ENCODE results near the gene CCDC106. TPM values are rescaled to one million over a fixed set of nuclear protein-coding genes. Genes with fewer than 3 reads are reported as not detected.

Gene CCDC106
- total RNA-seq, 3 donors from 2014 or later = 5.5 to 14.8 (median 6.3) TPM

GRCh38 chr19:55678121-55678671 is 30.2 kb downstream of the CCDC106 start:
- peaks cover 5% of the 10 kb centered on the region for H3K36me3 ChIP-seq (ENCODE audit: low read depth)
- intact Hi-C loops (cut with DNase I, micrococcal nuclease) = no loop called here
- H3K9me3 ChIP-seq = no peaks in the 10 kb centered on the region
- no peak overlapping the region for H3K4me3 ChIP-seq
- ATAC-seq (peak; percentile 21), DNase-seq (peak in 2 of 3 donors; percentile 59 to 85)
- peaks cover 52% of the 10 kb centered on the region for H3K4me1 ChIP-seq (ENCODE audit: low read depth)
- TF ChIP-seq, protein P1, sequence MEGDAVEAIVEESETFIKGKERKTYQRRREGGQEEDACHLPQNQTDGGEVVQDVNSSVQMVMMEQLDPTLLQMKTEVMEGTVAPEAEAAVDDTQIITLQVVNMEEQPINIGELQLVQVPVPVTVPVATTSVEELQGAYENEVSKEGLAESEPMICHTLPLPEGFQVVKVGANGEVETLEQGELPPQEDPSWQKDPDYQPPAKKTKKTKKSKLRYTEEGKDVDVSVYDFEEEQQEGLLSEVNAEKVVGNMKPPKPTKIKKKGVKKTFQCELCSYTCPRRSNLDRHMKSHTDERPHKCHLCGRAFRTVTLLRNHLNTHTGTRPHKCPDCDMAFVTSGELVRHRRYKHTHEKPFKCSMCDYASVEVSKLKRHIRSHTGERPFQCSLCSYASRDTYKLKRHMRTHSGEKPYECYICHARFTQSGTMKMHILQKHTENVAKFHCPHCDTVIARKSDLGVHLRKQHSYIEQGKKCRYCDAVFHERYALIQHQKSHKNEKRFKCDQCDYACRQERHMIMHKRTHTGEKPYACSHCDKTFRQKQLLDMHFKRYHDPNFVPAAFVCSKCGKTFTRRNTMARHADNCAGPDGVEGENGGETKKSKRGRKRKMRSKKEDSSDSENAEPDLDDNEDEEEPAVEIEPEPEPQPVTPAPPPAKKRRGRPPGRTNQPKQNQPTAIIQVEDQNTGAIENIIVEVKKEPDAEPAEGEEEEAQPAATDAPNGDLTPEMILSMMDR (IDR thresholded peaks at IDR 0.05) = no peak

DNA sequence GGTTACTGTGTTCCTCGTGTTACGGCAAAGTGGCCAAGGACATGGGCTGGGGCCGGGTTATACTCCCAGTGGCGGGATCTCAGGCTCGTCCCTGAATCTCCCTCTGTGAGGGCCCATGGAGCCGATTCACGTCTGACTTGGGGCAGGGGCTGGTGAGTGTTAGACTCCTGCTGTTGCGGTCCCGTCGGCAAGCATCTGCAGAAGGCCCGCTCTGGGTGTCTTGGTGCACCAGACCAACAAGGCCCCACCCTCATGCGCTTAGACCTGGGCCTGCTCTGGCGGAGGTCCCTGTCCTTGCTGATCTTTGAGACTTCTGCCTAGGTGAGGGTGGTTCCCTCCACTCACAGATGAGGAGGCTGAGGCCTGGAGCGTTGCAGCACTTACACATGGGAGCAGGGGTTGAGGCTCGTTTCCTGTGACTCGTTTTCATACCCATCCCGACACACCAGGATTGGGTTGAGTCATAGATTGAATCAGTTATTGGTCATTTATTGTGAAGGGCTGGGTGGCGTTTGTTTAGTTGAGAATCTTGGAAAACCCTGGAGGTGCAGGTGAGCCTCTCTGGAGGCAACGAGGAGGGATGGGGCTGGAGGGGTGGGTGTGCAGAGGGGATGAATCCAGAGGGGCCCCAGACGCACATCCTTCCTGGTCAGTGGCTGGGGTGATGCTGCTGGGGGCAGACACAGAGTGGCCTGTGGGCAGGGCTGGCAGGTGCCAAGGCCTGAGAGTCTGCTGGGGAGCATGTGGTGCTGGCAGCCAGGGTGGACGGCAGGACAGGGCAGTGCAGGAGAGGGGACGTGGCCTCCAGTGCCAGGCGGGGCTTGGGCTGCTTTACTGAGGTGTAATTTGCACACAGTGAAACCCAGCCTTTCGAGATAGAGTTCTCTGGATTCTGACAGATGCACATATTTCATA is 31.6 kb downstream of the CCDC106 start:
- H3K36me3 ChIP-seq (ENCODE audit: low read depth) = peaks cover 5% of the 10 kb centered on the region
- ATAC-seq (no peak), DNase-seq (no peak)
- no peaks in the 10 kb centered on the region for H3K9me3 ChIP-seq
- intact Hi-C loops (cut with DNase I, micrococcal nuclease) = no loop called here
- TF ChIP-seq, protein P1 (IDR thresholded peaks at IDR 0.05) = no peak
- no peak overlapping the region for H3K4me3 ChIP-seq
- H3K4me1 ChIP-seq (ENCODE audit: low read depth) = peaks cover 59% of the 10 kb centered on the region

GRCh38 chr19:55680339-55681130 is 32.5 kb downstream of the CCDC106 start:
- TF ChIP-seq, protein P1 (IDR thresholded peaks at IDR 0.05) = no peak
- ATAC-seq (no peak), DNase-seq (no peak)
- Histone ChIP-seq H3K9me3 (no peaks in the 10 kb centered on the region), H3K4me3 (no peak overlapping the region), H3K4me1 (ENCODE audit: low read depth) (peaks cover 68% of the 10 kb centered on the region), H3K36me3 (ENCODE audit: low read depth) (peaks cover 5% of the 10 kb centered on the region)
- intact Hi-C loops (cut with DNase I, micrococcal nuclease) = no loop called here

DNA sequence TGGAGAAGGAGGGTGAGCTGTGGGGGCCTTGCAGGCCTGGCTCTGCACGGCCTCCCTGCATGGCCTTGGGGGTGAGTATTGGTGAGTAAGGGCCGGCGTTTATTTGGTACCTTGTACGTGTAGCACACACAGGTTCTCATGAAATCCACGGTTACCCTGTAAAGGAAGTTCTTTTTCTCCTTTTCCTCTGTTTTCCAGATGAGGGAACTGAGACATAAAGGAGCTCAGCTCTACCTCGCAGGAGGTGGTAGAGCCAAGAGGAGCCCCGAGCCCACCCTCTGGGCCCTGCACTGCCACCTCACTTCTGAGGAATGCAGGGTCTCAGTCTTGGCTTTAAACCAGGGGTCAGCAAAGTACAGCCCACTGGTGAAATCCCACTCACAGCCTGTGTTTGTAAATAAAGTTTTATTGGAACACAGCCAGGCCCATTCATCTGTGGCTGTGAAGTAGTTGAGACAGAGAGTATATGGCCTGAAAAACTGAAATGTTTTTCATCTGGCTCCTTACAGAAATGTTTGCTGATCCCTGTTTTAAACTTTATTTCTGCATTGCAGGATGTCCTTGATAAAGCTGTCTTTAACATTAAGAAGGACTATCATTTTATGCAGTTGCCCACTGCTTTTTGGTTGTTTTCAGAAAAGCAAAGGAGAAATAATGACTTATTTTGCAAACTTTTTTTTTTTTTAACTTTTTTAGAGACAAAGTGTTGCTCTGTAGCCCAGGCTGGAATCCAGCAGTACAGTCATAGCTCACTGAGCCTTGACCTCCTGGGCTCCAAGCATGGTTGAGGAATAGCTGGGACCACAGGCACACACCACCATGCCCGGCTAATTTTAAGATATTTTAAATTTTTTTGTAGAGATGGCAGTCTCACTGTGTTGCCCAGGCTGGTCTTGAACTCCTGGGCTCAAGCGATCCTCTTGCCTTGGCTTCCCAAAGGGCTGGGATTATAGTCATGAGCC is 33.4 kb downstream of the CCDC106 start:
- peaks cover 5% of the 10 kb centered on the region for H3K36me3 ChIP-seq (ENCODE audit: low read depth)
- H3K4me3 ChIP-seq = no peak overlapping the region
- DNase-seq = peak in 1 of 3 donors; percentile 24
- intact Hi-C loops (cut with DNase I, micrococcal nuclease) = no loop called here
- ATAC-seq = no peak
- TF ChIP-seq, protein P1 (IDR thresholded peaks at IDR 0.05) = no peak
- no peaks in the 10 kb centered on the region for H3K9me3 ChIP-seq
- H3K4me1 ChIP-seq (ENCODE audit: low read depth) = peaks cover 70% of the 10 kb centered on the region
